ENCODE data around the gene CLASP2.

DNA sequence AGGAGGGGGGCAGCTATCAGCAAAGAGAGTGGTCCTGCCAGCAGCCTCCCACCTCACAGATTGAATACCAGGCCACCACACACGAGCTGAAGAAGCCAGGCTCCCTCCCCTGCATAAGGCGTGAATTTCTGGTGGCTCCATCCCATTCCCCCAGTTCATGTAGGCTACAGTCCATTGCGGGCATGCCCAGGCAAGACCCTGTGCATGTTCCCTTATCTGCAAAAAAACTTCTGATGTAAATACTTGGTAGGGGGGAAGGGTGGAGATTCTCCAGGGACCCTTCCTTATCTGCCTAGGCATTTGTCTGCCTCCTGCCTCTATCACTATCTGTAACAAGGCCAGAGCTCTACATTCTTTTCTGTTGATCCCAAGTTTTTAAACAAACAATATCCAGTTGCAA lies 250.3 kb downstream of the CLASP2 start:
- TF ChIP-seq, protein P1, sequence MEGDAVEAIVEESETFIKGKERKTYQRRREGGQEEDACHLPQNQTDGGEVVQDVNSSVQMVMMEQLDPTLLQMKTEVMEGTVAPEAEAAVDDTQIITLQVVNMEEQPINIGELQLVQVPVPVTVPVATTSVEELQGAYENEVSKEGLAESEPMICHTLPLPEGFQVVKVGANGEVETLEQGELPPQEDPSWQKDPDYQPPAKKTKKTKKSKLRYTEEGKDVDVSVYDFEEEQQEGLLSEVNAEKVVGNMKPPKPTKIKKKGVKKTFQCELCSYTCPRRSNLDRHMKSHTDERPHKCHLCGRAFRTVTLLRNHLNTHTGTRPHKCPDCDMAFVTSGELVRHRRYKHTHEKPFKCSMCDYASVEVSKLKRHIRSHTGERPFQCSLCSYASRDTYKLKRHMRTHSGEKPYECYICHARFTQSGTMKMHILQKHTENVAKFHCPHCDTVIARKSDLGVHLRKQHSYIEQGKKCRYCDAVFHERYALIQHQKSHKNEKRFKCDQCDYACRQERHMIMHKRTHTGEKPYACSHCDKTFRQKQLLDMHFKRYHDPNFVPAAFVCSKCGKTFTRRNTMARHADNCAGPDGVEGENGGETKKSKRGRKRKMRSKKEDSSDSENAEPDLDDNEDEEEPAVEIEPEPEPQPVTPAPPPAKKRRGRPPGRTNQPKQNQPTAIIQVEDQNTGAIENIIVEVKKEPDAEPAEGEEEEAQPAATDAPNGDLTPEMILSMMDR (IDR thresholded peaks at IDR 0.05), result no peak
- TF ChIP-seq POLR2A (IDR thresholded peaks at IDR 0.05), result no peak
- no peak for TF ChIP-seq EP300 (IDR thresholded peaks at IDR 0.05)
